Measurements from ENCODE around the gene ATP1A1. TPM values are rescaled to one million over a fixed set of nuclear protein-coding genes. Genes with fewer than 3 reads are reported as not detected.

Gene ATP1A1
- total and polyA plus RNA-seq, 9 of the 15 experiments (the other 6 are each of a cell fraction or from before 2014, with no cell fraction given), result 99.3 to 513 (median 234) TPM

DNA sequence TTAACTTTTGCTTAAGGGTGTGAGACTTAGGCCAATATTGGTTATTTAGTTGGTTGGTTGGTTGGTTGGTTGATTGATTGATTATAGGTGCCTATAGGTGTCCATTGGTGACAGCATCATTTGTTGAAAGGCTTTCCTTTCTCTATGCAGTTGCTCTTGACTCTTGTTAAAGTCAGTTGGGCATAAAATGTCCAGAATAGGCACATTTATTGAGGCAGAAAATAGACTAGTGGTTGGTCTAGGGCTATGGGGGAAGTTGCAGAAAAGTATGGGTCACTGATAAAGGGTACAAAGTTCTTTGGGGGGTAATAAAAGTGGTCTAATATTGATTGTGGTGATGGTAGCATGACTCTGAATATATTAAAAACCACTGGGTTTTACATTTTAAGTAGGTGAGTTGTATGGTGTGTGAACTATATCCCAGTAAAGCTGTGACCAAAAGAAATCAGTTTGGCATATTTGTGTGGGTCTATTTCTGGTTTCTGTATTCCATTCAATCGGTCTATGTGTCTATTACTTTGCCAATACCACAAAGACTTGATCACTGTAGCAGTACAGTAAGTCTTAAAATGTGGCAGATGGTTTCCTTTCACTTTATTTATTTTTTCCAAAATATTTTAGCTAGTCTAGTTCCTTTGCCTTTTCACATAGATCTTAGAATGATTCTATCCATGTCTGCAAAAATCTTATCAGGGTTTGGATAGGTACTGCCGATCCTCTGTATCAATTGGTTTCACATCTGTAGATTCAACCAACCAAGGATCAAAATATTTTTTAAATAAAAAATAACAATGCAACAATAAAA lies 63.0 kb downstream of the ATP1A1 start (continued):
- TF ChIP-seq, protein P1, sequence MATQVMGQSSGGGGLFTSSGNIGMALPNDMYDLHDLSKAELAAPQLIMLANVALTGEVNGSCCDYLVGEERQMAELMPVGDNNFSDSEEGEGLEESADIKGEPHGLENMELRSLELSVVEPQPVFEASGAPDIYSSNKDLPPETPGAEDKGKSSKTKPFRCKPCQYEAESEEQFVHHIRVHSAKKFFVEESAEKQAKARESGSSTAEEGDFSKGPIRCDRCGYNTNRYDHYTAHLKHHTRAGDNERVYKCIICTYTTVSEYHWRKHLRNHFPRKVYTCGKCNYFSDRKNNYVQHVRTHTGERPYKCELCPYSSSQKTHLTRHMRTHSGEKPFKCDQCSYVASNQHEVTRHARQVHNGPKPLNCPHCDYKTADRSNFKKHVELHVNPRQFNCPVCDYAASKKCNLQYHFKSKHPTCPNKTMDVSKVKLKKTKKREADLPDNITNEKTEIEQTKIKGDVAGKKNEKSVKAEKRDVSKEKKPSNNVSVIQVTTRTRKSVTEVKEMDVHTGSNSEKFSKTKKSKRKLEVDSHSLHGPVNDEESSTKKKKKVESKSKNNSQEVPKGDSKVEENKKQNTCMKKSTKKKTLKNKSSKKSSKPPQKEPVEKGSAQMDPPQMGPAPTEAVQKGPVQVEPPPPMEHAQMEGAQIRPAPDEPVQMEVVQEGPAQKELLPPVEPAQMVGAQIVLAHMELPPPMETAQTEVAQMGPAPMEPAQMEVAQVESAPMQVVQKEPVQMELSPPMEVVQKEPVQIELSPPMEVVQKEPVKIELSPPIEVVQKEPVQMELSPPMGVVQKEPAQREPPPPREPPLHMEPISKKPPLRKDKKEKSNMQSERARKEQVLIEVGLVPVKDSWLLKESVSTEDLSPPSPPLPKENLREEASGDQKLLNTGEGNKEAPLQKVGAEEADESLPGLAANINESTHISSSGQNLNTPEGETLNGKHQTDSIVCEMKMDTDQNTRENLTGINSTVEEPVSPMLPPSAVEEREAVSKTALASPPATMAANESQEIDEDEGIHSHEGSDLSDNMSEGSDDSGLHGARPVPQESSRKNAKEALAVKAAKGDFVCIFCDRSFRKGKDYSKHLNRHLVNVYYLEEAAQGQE (IDR thresholded peaks at IDR 0.05; ENCODE audit: borderline replicate concordance), result no peak
- TF ChIP-seq, protein P1 (CRISPR knock-in tag; IDR thresholded peaks at IDR 0.05; ENCODE audit: low read depth), result no peak
- TF ChIP-seq TRIM25 (IDR thresholded peaks at IDR 0.05; ENCODE audit: borderline replicate concordance), result no peak
- no peak for TF ChIP-seq ARID2 (IDR thresholded peaks at IDR 0.05)
- no peak for TF ChIP-seq ZKSCAN8 (CRISPR knock-in tag; IDR thresholded peaks at IDR 0.05)
- no peak for TF ChIP-seq DPF2 (IDR thresholded peaks at IDR 0.05)
- TF ChIP-seq MYNN (IDR thresholded peaks at IDR 0.05), result no peak
- TF ChIP-seq MYNN (CRISPR knock-in tag; IDR thresholded peaks at IDR 0.05), result no peak
- TF ChIP-seq ZNF384 (IDR thresholded peaks at IDR 0.05; ENCODE audit: low read depth, low read length), result no peak
- TF ChIP-seq HNRNPUL1 (IDR thresholded peaks at IDR 0.05; ENCODE audit: low read length), result no peak
- no peak for TF ChIP-seq PCBP1 (IDR thresholded peaks at IDR 0.05; ENCODE audit: low read depth, low read length, poor library complexity, severe bottlenecking)
- TF ChIP-seq HLTF (IDR thresholded peaks at IDR 0.05), result no peak
- no peak for TF ChIP-seq ZNF584 (CRISPR knock-in tag; IDR thresholded peaks at IDR 0.05; ENCODE audit: low read depth)
